Brain microvascular endothelial cell (primary cell): ENCODE measurements around the gene SAA1.

Experiments used
- DNase-seq: peaks from one replicate; pipeline ENCODE4 v3.0.0-alpha.2; 2020
- H3K27ac ChIP-seq: fragments of 250-450 bp; sonication (Bioruptor Pico); 2 replicates; pipeline ENCODE4 v1.5.1; 2020; ENCODE audit warnings: mild to moderate bottlenecking, moderate library complexity
- H3K27me3 ChIP-seq: fragments of 250-450 bp; sonication (Bioruptor Pico); replicated peaks from 2 replicates; pipeline ENCODE4 v1.5.1; 2020; ENCODE audit warnings: mild to moderate bottlenecking
- H3K36me3 ChIP-seq: fragments of 250-450 bp; sonication (Bioruptor Pico); replicated peaks from 2 replicates; pipeline ENCODE4 v1.5.1; 2020; ENCODE audit warnings: mild to moderate bottlenecking
- H3K4me3 ChIP-seq: 2 replicates; pipeline ENCODE4 v1.5.1; 2011; ENCODE audit warnings: low read depth, mild to moderate bottlenecking, control low read depth, low read length, moderate library complexity
- in situ Hi-C: cut with HindIII; loops from 2 replicates; pipeline ENCODE4 v1.10.0; 2017; ENCODE audit warnings: low sequenced_read_pairs, low pct_ligation_motif_present
- TF ChIP-seq, protein P1 (sequence below): IDR thresholded peaks from 2 replicates; pipeline ENCODE4 v1.5.1; 2011; ENCODE audit warnings: low read depth, mild to moderate bottlenecking, moderate library complexity, low read length, control low read depth, inconsistent platforms; ENCODE audit errors: missing control alignments

The SAA1 gene

DNA sequence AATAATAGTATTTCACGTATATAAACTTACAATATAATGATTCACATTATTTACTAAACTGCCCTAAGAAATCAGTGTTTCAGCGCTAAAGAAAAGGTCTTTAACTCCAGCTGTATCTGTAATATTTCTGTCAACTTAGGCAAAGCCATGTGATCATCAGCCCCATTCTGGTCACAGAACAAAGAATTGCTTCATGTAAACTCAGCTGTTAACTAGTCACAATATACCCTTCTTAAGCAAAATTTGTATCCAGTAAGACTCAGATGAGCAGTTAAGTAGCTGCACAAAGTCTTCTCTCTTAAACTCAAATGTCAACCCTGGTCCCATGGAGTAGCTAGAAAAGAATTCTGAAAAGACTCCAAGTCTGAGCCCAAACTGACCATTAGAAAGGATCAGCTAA lies 29.3 kb downstream of the SAA1 start:
- in situ Hi-C loops, result no loop called here
- Histone ChIP-seq H3K36me3 (peaks cover 55% of the 10 kb centered on the region), H3K27ac (no peak overlapping the region), H3K27me3 (no peaks in the 10 kb centered on the region), H3K4me3 (no peak overlapping the region)
- DNase-seq, result no peak
- TF ChIP-seq, protein P1, sequence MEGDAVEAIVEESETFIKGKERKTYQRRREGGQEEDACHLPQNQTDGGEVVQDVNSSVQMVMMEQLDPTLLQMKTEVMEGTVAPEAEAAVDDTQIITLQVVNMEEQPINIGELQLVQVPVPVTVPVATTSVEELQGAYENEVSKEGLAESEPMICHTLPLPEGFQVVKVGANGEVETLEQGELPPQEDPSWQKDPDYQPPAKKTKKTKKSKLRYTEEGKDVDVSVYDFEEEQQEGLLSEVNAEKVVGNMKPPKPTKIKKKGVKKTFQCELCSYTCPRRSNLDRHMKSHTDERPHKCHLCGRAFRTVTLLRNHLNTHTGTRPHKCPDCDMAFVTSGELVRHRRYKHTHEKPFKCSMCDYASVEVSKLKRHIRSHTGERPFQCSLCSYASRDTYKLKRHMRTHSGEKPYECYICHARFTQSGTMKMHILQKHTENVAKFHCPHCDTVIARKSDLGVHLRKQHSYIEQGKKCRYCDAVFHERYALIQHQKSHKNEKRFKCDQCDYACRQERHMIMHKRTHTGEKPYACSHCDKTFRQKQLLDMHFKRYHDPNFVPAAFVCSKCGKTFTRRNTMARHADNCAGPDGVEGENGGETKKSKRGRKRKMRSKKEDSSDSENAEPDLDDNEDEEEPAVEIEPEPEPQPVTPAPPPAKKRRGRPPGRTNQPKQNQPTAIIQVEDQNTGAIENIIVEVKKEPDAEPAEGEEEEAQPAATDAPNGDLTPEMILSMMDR, result no peak

DNA sequence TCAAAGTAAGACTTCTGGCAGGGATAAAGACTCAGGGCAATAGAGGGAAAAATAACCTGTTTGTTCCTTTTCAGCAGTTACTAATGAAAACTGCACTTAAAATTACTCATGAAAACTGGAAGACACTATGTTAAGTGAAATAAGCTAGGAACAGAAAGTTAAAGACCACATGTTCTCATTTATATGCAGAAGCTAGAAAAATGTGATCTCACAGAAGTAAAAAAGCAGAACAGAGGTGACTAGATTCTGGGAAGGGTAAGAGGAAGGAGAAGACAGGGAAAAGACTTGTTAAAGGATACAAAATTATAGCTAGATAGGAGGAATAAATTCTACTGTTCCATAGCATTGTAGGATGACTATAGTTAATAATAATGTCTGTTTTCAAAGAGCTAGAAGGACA lies 33.7 kb downstream of the SAA1 start:
- Histone ChIP-seq H3K36me3 (peaks cover 33% of the 10 kb centered on the region), H3K27me3 (no peaks in the 10 kb centered on the region), H3K4me3 (no peak overlapping the region), H3K27ac (no peak overlapping the region)
- TF ChIP-seq, protein P1, result no peak
- no peak for DNase-seq
- in situ Hi-C loops, result no loop called here

DNA sequence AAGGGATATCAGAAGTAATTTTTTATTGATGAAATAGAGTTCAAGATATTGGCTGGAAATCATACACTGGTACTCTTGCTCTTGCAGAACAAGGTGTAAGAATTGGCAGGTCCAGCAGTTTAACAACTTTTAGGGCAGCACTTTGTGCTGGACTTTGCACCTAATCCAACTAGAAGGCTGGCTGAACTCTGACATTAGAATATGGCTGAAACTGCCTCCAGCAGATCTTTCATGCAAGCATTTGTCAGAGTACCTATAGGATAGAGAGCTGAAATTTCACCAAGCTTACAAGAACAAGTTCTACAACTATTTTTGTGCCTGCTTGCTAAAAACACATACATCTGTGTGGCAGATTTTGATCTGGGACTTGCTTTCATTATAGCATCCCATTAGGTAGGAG lies 38.7 kb downstream of the SAA1 start:
- in situ Hi-C loops, result no loop called here
- Histone ChIP-seq H3K36me3 (peaks cover 12% of the 10 kb centered on the region), H3K27ac (no peak overlapping the region), H3K27me3 (no peaks in the 10 kb centered on the region), H3K4me3 (no peak overlapping the region)
- TF ChIP-seq, protein P1, result no peak
- DNase-seq, result no peak

GRCh38 chr11:18307461-18308139 lies 41.5 kb downstream of the SAA1 start:
- Histone ChIP-seq H3K27me3 (no peaks in the 10 kb centered on the region), H3K27ac (no peak overlapping the region), H3K36me3 (peaks cover 10% of the 10 kb centered on the region)

GRCh38 chr11:18308242-18308641 lies 42.2 kb downstream of the SAA1 start:
- peaks cover 10% of the 10 kb centered on the region for H3K36me3 ChIP-seq
- in situ Hi-C loops, result no loop called here

More at GRCh38 chr11:18307461-18308139, 41.5 kb downstream of the SAA1 start:
- DNase-seq, result no peak
- no peak overlapping the region for H3K4me3 ChIP-seq
- in situ Hi-C loops, result no loop called here
- TF ChIP-seq, protein P1, result no peak

More at GRCh38 chr11:18308242-18308641, 42.2 kb downstream of the SAA1 start:
- H3K27me3 ChIP-seq, result no peaks in the 10 kb centered on the region
- no peak overlapping the region for H3K4me3 ChIP-seq
- TF ChIP-seq, protein P1, result no peak
- no peak for DNase-seq
- H3K27ac ChIP-seq, result no peak overlapping the region
